ENCODE data around the gene PRPH2.

PRPH2 gene

GRCh38 chr6:42698217-42698616, 24.2 kb downstream of the PRPH2 start:
- DNase-seq (ENCODE audit: low read depth) = no peak

GRCh38 chr6:42697268-42697655, 25.1 kb downstream of the PRPH2 start:
- no peak for DNase-seq (ENCODE audit: low read depth)

DNA sequence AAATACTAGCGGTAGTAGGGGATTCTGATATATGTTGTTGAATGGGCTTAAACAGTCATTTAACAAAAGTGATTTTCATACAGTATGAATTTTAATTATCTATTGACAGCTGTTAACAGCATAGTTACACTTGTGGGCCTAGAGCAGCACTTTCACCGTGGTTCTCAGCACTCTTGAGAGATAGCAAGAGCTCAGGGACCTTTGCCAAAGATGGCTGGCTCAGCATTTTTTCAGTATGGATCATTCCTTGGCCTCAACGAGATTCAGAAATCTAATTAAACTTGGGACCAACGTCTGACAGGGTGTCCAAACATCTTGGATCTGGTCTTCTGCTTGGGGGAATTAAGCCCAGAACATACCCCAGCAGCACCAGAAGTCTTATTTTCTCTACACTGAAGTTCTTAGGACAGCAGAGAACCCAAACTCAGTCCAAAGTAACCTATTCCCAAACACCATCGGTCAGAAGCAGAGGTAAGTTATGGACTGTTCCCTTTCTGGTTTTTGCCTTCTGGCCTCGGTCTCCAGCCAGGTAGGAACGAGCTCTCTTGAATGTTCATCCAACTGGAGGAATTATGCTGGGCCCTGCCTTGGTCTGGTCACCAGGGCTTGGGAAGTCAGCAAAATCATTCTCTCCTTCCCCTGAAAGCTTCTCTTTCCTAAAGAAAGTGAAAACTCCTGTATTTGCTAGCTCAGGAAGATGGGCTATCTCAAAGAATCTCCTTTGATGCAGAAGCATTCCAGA, 25.7 kb downstream of the PRPH2 start:
- peak; percentile 33 for DNase-seq (ENCODE audit: low read depth)

DNA sequence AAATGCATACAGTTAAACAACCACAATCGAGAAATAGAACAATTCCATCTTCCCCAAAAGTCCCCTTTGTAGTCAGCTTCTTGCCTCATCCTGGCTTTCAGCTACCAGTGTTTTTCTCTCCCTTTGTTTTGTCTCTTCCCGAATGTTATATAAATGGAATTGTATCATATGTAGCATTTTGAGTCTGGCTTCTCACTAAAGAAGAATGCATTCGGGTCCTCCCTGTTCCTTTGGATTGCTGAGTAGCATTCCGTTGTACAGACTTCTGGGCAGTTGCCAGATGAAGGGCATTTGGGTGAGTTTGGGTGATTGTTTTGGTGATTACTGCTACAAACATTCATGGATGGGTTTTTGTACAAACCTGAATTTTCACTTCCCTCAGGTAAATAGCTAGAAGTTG, 27.8 kb downstream of the PRPH2 start:
- peak; percentile 63 for DNase-seq (ENCODE audit: low read depth)

DNA sequence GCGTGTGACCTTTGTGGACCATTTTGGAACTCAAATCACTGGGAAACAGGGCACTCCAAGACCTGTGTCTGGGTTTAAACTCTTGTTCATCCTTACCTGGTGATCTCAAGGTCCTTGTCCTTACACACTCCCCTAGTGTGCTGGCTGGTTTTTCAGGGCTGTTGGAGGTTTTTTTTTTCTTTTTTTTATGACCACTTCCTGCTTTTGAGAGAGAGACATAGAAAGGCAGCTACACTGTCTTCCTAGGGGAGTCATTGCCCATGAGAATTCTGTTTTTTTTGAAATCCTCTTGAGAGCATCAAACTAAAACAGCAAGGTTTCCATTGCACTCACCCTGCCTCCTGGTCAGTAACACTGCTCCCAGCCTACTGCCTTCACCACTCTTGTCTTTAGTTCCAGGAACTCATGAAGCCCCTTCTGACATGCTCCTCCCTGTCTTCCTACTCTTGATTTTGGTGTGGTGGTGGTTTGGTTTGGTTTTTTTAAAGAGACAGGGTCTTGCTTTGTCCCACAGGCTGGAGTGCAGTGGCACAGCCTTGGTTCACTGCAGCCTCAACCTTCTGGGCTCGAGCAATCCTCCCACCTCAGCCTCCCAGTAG, 28.6 kb downstream of the PRPH2 start:
- no peak for DNase-seq (ENCODE audit: low read depth)

- peak; percentile 68 for DNase-seq (ENCODE audit: low read depth)
These were observed 30.1 kb downstream of the PRPH2 start for GRCh38 chr6:42692137-42692911.

DNA sequence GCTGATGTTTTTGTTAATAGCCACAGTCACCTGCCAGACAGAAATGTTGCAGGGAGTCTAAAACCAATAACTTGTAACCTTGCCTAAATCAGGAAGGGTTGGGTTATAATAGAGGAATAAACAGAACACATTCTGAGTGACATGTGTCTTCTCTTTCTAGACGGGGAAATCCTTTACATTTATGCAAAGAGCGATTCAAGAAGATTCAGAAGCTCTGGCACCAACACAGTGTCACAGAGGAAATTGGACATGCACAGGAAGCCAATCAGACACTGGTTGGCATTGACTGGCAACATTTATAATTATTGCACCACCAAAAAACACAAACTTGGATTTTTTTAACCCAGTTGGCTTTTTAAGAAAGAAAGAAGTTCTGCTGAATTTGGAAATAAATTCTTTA, 31.5 kb downstream of the PRPH2 start:
- no peak for DNase-seq (ENCODE audit: low read depth)

DNA sequence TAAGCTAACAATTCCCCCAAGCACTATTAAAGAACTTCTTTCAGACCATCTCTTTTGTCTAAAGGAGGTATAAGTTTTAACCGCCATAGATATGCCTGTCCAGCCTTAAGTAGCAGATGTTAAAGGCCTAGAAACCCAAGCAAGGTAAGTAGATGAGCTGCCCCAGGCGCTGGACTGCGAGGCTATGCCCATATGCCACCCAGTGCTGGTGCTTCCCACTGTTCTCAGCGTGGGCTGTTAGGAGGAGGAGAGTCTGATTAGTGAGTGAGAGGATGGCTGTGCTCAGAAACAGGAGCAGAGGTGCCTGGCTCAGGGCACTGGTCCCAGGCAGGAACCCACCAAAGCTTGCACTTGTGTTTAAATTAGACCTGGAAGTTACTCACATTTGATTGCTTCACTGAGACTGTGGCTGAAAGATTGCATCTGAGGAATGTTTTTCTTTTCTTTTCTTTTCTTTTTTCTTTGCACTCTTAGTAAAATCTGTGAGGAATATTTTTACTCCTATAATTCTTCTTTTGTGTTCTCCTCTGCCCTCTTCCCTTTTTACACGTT, 32.2 kb downstream of the PRPH2 start:
- DNase-seq (ENCODE audit: low read depth) = peak; percentile 12

DNA sequence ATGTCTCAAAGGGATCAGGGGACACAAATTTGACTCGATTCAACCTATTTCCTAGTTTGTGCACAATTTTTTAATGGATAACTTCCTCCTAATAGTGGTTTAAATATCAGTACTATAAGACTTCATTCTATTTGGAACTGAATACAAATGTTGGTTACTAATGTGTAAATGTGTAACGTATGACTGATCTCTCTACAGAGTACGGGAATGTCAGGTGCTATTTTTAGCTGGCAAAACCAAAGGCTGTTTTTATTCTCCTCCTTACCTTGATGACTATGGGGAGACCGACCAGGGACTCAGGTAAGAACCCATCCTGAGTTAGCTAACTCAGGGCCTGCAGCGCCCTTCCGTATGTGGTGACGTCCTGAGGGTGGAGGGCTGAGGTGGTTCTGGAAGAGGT, 33.0 kb downstream of the PRPH2 start:
- no peak for DNase-seq (ENCODE audit: low read depth)

- no peak for DNase-seq (ENCODE audit: low read depth)
These were observed 34.1 kb downstream of the PRPH2 start for GRCh38 chr6:42688281-42688680.

GRCh38 chr6:42679358-42679757, 43.0 kb downstream of the PRPH2 start:
- DNase-seq (ENCODE audit: low read depth) = no peak

- DNase-seq (ENCODE audit: low read depth) = no peak
These were observed 47.6 kb downstream of the PRPH2 start for GRCh38 chr6:42674780-42675179.

GRCh38 chr6:42674368-42674767, 48.0 kb downstream of the PRPH2 start:
- peak; percentile 14 for DNase-seq (ENCODE audit: low read depth)

DNA sequence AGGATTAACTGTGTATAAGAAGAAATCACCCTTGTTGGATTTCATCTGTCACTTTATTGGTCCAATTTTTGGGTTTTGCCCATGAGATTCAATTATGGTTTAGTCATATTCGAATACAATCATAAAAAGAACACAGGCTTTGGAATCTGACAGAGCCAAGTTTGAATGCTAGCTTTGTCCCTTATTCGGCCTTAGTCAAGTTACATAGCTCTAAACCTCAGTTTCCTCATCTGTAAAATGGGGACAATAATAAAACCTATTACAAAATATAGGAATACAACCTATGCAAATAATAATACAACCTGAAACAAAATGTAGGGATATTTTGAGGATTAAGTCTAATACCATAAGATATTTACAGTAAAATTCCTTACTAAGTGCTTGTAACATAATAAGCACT, 57.7 kb downstream of the PRPH2 start:
- DNase-seq (ENCODE audit: low read depth) = no peak

DNA sequence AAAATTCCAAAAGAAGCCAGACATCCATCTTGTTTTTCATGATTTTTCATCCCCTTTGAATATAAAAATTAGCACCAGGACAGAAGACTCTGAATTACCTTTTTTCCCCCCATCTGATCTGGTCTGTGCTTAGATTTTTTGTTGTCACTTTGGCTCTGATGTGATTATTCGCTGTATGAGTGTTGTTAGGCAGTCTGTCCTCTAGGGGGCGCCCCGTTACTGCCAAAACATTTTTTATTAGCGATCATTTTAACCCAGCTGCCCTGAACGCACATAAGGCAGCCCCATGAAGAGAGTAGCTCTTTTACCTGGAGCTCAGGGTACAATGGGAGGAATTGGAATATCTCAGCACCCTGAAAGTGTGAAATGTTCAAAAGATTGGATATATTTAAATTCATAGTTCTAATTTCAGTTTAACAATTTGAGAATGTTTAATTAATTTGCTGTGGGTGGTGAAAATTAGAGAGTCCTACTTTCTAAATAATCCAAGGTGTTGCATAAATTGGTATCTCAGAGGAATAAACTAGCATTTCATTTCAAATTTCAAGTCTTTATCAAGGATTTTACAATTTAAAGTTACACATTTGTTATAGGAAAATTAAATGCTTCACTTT, 60.8 kb downstream of the PRPH2 start:
- DNase-seq (ENCODE audit: low read depth) = peak; percentile 60

- no peak for DNase-seq (ENCODE audit: low read depth)
These were observed 62.6 kb downstream of the PRPH2 start for GRCh38 chr6:42659806-42660205.

DNA sequence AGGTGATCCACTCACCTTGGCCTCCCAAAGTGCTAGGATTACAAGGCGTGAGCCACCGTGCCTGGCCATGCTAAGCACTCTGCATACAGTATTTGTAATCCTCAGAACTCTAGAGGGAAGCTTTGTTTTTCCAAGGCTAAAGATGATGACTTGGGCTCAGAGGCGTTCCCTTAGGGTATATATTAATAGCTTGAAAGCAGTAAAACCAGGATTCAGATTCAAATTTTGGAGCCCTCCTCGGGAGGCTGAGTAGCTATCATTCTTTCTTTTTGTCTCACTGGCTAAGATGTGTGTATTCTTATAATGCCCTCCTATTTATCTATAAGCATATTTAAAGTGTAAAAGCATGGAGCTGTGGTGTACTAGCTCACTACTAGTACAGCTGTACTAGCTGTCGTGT, 68.5 kb downstream of the PRPH2 start:
- no peak for DNase-seq (ENCODE audit: low read depth)

DNA sequence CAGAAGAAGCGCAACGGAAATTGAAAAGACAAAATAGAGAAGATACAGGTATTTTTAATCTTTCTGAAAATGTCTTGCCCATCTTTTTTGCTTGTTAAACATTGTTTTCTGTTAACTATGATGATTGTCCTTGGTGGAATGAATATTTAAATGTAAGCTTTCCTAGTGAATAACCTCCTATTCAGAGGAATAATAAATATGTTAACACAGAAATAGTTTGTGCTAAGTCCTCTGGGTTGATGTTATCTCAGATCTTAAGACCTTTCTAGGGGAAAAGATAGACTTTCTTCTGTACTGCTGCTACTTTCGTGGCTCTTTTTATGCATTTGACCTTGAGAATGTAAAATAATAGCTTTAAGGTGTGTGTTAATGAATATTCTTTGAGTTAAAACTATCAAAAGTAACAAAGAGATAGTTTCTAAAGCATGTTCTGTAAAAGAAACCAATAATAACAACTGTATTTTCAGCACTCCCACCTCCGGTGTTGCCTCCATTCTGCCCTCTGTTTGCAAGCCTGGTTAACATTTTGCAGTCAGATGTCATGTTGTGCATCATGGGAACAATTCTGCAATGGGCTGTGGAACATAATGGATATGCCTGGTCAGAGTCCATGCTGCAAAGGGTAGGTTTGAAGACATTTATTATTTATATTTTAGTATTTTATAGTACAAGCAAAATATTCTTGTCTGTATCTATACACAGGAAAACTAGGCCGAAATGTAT, 70.2 kb downstream of the PRPH2 start:
- no peak for DNase-seq (ENCODE audit: low read depth)

Measured in amniotic epithelial cell (primary cell).